GM12878 (cell line): ENCODE data around the gene MSANTD2. TPM values are rescaled to one million over a fixed set of nuclear protein-coding genes. Genes with fewer than 3 reads are reported as not detected.

Experiments used
- ATAC-seq: fragments of 200-7000 bp; cut with Tn5 transposase; 3 replicates; pipeline ENCODE4 v1.9.1; 2020; ENCODE audit warnings: mild to moderate bottlenecking, moderate library complexity
- BruUV-seq: library from RNA; stranded (reverse); fragments of 400-500 nt; replicated peaks from 2 replicates; lab custom pipeline; 2021; lab: Mats Ljungman, UMichigan
- CTCF ChIA-PET: fragments of 300-600 bp; sonication (Branson Sonifier 250); formaldehyde crosslinking; extraction: SDS; loops from one replicate; lab custom pipeline; 2021; ENCODE audit warnings: inconsistent platforms; lab: Yijun Ruan, JAX
- POLR2A ChIA-PET: fragments of 350-600 bp; formaldehyde crosslinking; extraction: SDS; loops from one replicate; lab custom pipeline; 2021; ENCODE audit warnings: inconsistent platforms; lab: Charles Lee
- RAD21 ChIA-PET: fragments of 300-600 bp; sonication (Branson Sonifier 250); formaldehyde crosslinking; loops from one replicate; lab custom pipeline; 2023; ENCODE audit warnings: antibody characterized with exemption; ENCODE audit not compliant: unreplicated experiment; lab: Charles Lee
- SMC1A ChIA-PET: fragments of 300-600 bp; sonication (Branson Sonifier 250); formaldehyde crosslinking; loops from one replicate; lab custom pipeline; 2023; ENCODE audit not compliant: unreplicated experiment, uncharacterized antibody; lab: Charles Lee
- DNase-seq: peaks from one replicate; pipeline ENCODE4 v3.0.0-alpha.2; 2011; ENCODE audit warnings: low read depth, low spot score
- FAIRE-seq: peaks from 3 replicates; lab custom pipeline; 2011; peaks lifted over from hg19 to GRCh38; lab: Jason Lieb, UNC
- H2AFZ ChIP-seq: 2 replicates; pipeline ENCODE4 v1.6.0; 2011; ENCODE audit warnings: low read depth, low read length, control low read depth; ENCODE audit not compliant: control insufficient read depth
- H3K27ac ChIP-seq: 2 replicates; pipeline ENCODE4 v1.5.1; 2011; ENCODE audit warnings: control low read depth; ENCODE audit not compliant: control insufficient read depth, insufficient read depth
- H3K27me3 ChIP-seq, 2 experiments: replicated peaks in 1 of 2; 2 replicates each; pipeline versions ENCODE4 v1.6.0 to v1.6.1; 2011; ENCODE audit warnings: low read length in 1 of 2; ENCODE audit not compliant: control insufficient read depth in 2 of 2, insufficient read depth in 2 of 2
- H3K36me3 ChIP-seq, 2 experiments: 2 replicates each; pipeline ENCODE4 v1.5.1; 2011; ENCODE audit warnings: low read length in 1 of 2; ENCODE audit not compliant: control insufficient read depth in 2 of 2, insufficient read depth in 2 of 2
- H3K4me1 ChIP-seq: 2 replicates; pipeline ENCODE4 v1.6.1; 2011; ENCODE audit warnings: mild to moderate bottlenecking, low read length, moderate library complexity, mixed read lengths; ENCODE audit not compliant: control insufficient read depth, insufficient read depth
- H3K4me2 ChIP-seq: 2 replicates; pipeline ENCODE4 v1.6.0; 2011; ENCODE audit warnings: control low read depth; ENCODE audit not compliant: control insufficient read depth, insufficient read depth
- H3K4me3 ChIP-seq: fragments of 200-600 bp; sonication (generic); 2 replicates; pipeline ENCODE4 v1.5.1; 2016
- H3K79me2 ChIP-seq: 2 replicates; pipeline ENCODE4 v1.6.0; 2011; ENCODE audit warnings: low read length; ENCODE audit not compliant: control insufficient read depth, insufficient read depth
- H3K9ac ChIP-seq: 2 replicates; pipeline ENCODE4 v1.8.0; 2011; ENCODE audit warnings: low read length, control low read depth, mixed read lengths; ENCODE audit not compliant: control insufficient read depth, insufficient read depth
- H3K9me3 ChIP-seq: replicated peaks from 3 replicates; pipeline ENCODE4 v1.5.1; 2011; ENCODE audit warnings: mild to moderate bottlenecking, low read length; ENCODE audit not compliant: control insufficient read depth, insufficient read depth
- H4K20me1 ChIP-seq: 2 replicates; pipeline ENCODE4 v1.6.0; 2011; ENCODE audit not compliant: control insufficient read depth, insufficient read depth
- ATF3 ChIP-seq: IDR thresholded peaks from 2 replicates; pipeline ENCODE4 v1.6.1; 2011; ENCODE audit warnings: low read depth, mild to moderate bottlenecking, low read length, moderate library complexity, borderline replicate concordance; ENCODE audit errors: extremely low read depth
- ATF7 ChIP-seq: fragments of 450-650 bp; IDR thresholded peaks from 2 replicates; pipeline ENCODE4 v1.6.1; 2016; ENCODE audit warnings: low read depth, mild to moderate bottlenecking
- CHD1 ChIP-seq: IDR thresholded peaks from 2 replicates; pipeline ENCODE4 v1.6.1; 2012; ENCODE audit warnings: low read depth, low read length, improper control_type of control experiment
- CUX1 ChIP-seq: IDR thresholded peaks from 2 replicates; pipeline ENCODE4 v1.6.1; 2012; ENCODE audit warnings: improper control_type of control experiment, low read depth, low read length; ENCODE audit not compliant: insufficient replicate concordance
- EP300 ChIP-seq, 2 experiments: fragments of 150-350 bp in 1 of 2; IDR thresholded peaks; 2 replicates each; pipeline ENCODE4 v1.6.1; 2011 to 2012; ENCODE audit warnings: low read depth in 2 of 2, low read length in 2 of 2, borderline replicate concordance in 1 of 2, improper control_type of control experiment in 1 of 2, inconsistent platforms in 1 of 2; ENCODE audit not compliant: control insufficient read depth in 1 of 2
- ETV6 ChIP-seq, 2 experiments: fragments of 450-650 bp in 1 of 2; IDR thresholded peaks in 1 of 2; conservative IDR thresholded peaks in 1 of 2; 2 replicates each; pipeline ENCODE4 v1.6.1; 2014; ENCODE audit warnings: antibody characterized with exemption in 1 of 2, borderline replicate concordance in 1 of 2, low read depth in 1 of 2, mild to moderate bottlenecking in 1 of 2, moderate library complexity in 1 of 2
- MEF2B ChIP-seq: fragments of 450-650 bp; IDR thresholded peaks from 2 replicates; pipeline ENCODE4 v1.6.1; 2018; ENCODE audit warnings: mild to moderate bottlenecking, moderate library complexity; ENCODE audit not compliant: partially characterized antibody, poor library complexity, severe bottlenecking
- NFXL1 ChIP-seq: fragments of 450-650 bp; IDR thresholded peaks from 2 replicates; pipeline ENCODE4 v1.6.1; 2017; ENCODE audit warnings: antibody characterized with exemption, mild to moderate bottlenecking, borderline replicate concordance
- NFYB ChIP-seq: IDR thresholded peaks from 2 replicates; pipeline ENCODE4 v1.6.1; 2011; ENCODE audit warnings: low read depth, mild to moderate bottlenecking, low read length, improper control_type of control experiment, moderate library complexity; ENCODE audit not compliant: insufficient read depth
- WGBS: methylation state at CpG from one replicate; pipeline ENCODE4 v1.1.6; 2016; ENCODE audit warnings: low lambda C conversion rate; ENCODE audit not compliant: insufficient replicate concordance, insufficient coverage; ENCODE audit errors: missing lambda C conversion rate; 5-methylcytosine and 5-hydroxymethylcytosine counted together
- in situ Hi-C: fragments of 300-500 bp; cut with MboI; formaldehyde crosslinking; loops from 9 replicates; pipeline ENCODE4 v1.14.3; 2018; ENCODE audit warnings: mixed read lengths
- intact Hi-C: fragments of 100-400 bp; cut with micrococcal nuclease; formaldehyde crosslinking; loops from one replicate; pipeline ENCODE4 v1.14.2; 2022; ENCODE audit not compliant: unreplicated experiment
- polyA plus RNA-seq, 11 experiments: library from polyadenylated mRNA; depleted of rRNA in 4 of 11; unstranded in 6 of 11; stranded (reverse) in 5 of 11; fragments of >200 nt; fragmentation: Nextera tagmentation in 4 of 11; fragmentation: Illumina TruSeq in 1 of 11; extraction: Ambion mirVana in 4 of 11; extraction: Trizol in 1 of 11; gene quantifications; 1 replicate in 1 of 11; 2 replicates in 10 of 11; pipeline versions ENCODE4 v1.2.1 to v1.2.3, GENCODE V29; 2011 to 2016; ENCODE audit warnings: inconsistent platforms in 2 of 11, missing spikeins in 2 of 11, low read depth in 1 of 11
- total RNA-seq, 4 experiments: library from RNA; depleted of rRNA in 3 of 4; stranded (reverse); fragments of >200 nt in 3 of 4; fragmentation: Illumina TruSeq in 1 of 4; extraction: Trizol in 1 of 4; gene quantifications; 2 replicates each; pipeline versions ENCODE4 v1.2.1 to v1.2.3, GENCODE V29; 2013 to 2021
- TF ChIP-seq, protein P1 (sequence below): fragments of 450-650 bp; formaldehyde crosslinking; IDR thresholded peaks from 2 replicates; pipeline ENCODE4 v1.4.0; 2022; ENCODE audit warnings: mild to moderate bottlenecking, moderate library complexity
- TF ChIP-seq, protein P2 (sequence below): IDR thresholded peaks from 2 replicates; pipeline ENCODE4 v1.6.1; 2012; ENCODE audit warnings: low read length, inconsistent platforms

MSANTD2 gene
- total and polyA plus RNA-seq, 10 of the 15 experiments (the other 5 are each of a cell fraction or from before 2014, with no cell fraction given): 3.0 to 12.4 (median 8.0) TPM

- Histone ChIP-seq H3K36me3 (no peaks in the 10 kb centered on the region), H3K27me3 (peaks cover 0 to 1% of the 10 kb centered on the region in 2 experiments; a peak in 2 of 4 replicates), H3K9ac (no peak overlapping the region), H3K4me3 (no peak overlapping the region), H3K79me2 (no peaks in the 10 kb centered on the region), H4K20me1 (no peaks in the 10 kb centered on the region), H3K4me1 (no peaks in the 10 kb centered on the region), H3K27ac (no peak overlapping the region), H3K9me3 (no peaks in the 10 kb centered on the region), H2AFZ (no peak overlapping the region), H3K4me2 (no peak overlapping the region)
- SMC1A ChIA-PET: no interaction called here
- DNase-seq: no peak
- BruUV-seq: no TSS peak
- TF ChIP-seq MEF2B (no peak), ATF7 (no peak), CHD1 (no peak), ETV6 (conservative IDR thresholded peaks at IDR 0.05 in 1 of 2, IDR thresholded peaks at IDR 0.05 in 1 of 2; ENCODE audit: borderline replicate concordance in 1 of 2, low read depth in 1 of 2) (no peak), NFXL1 (no peak), CUX1 (no peak), ATF3 (no peak), EP300 (IDR thresholded peaks at IDR 0.05; ENCODE audit: borderline replicate concordance in 1 of 2, control insufficient read depth in 1 of 2, low read depth in 2 of 2, low read length in 2 of 2) (no peak), NFYB (no peak)
- TF ChIP-seq, protein P1, sequence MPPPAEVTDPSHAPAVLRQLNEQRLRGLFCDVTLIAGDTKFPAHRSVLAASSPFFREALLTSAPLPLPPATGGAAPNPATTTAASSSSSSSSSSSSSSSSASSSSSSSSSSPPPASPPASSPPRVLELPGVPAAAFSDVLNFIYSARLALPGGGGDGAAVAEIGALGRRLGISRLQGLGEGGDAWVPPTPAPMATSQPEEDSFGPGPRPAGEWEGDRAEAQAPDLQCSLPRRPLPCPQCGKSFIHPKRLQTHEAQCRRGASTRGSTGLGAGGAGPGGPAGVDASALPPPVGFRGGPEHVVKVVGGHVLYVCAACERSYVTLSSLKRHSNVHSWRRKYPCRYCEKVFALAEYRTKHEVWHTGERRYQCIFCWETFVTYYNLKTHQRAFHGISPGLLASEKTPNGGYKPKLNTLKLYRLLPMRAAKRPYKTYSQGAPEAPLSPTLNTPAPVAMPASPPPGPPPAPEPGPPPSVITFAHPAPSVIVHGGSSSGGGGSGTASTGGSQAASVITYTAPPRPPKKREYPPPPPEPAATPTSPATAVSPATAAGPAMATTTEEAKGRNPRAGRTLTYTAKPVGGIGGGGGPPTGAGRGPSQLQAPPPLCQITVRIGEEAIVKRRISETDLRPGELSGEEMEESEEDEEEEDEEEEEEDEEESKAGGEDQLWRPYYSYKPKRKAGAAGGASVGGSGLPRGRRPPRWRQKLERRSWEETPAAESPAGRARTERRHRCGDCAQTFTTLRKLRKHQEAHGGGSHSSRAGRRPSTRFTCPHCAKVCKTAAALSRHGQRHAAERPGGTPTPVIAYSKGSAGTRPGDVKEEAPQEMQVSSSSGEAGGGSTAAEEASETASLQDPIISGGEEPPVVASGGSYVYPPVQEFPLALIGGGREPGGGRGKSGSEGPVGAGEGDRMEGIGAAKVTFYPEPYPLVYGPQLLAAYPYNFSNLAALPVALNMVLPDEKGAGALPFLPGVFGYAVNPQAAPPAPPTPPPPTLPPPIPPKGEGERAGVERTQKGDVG (CRISPR knock-in tag): no peak
- TF ChIP-seq, protein P2, sequence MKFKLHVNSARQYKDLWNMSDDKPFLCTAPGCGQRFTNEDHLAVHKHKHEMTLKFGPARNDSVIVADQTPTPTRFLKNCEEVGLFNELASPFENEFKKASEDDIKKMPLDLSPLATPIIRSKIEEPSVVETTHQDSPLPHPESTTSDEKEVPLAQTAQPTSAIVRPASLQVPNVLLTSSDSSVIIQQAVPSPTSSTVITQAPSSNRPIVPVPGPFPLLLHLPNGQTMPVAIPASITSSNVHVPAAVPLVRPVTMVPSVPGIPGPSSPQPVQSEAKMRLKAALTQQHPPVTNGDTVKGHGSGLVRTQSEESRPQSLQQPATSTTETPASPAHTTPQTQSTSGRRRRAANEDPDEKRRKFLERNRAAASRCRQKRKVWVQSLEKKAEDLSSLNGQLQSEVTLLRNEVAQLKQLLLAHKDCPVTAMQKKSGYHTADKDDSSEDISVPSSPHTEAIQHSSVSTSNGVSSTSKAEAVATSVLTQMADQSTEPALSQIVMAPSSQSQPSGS: no peak
- FAIRE-seq: no peak
- ATAC-seq: no peak
- CTCF ChIA-PET: interaction anchor here (1.4 to 1.5 kb wide), 2 partner anchors 29 to 59 kb away, joined by 3 to 5 read pairs; no protein-coding TSS in a partner anchor
- WGBS: 48% methylated on average over 6 of the region's 6 CpGs
- POLR2A ChIA-PET: no interaction called here
- in situ Hi-C loops: no loop called here
- RAD21 ChIA-PET: interaction anchor here (0.8 kb wide), 1 partner anchor 44 kb away, joined by 4 read pairs; no protein-coding TSS in a partner anchor
- intact Hi-C loops: no loop called here
These were observed 7.6 kb upstream of the MSANTD2 start for GRCh38 chr11:124807660-124808270.
